LNCAP (cell line): ENCODE measurements around the gene GPI.

Experiments used
- TF ChIP-seq, protein P1 (sequence below): fragments of 450-650 bp; IDR thresholded peaks from 2 replicates; pipeline ENCODE4 v1.5.1; 2017; ENCODE audit warnings: mild to moderate bottlenecking

Gene GPI

GRCh38 chr19:34345947-34346351 lies 19.0 kb upstream of the GPI start:
- TF ChIP-seq, protein P1, sequence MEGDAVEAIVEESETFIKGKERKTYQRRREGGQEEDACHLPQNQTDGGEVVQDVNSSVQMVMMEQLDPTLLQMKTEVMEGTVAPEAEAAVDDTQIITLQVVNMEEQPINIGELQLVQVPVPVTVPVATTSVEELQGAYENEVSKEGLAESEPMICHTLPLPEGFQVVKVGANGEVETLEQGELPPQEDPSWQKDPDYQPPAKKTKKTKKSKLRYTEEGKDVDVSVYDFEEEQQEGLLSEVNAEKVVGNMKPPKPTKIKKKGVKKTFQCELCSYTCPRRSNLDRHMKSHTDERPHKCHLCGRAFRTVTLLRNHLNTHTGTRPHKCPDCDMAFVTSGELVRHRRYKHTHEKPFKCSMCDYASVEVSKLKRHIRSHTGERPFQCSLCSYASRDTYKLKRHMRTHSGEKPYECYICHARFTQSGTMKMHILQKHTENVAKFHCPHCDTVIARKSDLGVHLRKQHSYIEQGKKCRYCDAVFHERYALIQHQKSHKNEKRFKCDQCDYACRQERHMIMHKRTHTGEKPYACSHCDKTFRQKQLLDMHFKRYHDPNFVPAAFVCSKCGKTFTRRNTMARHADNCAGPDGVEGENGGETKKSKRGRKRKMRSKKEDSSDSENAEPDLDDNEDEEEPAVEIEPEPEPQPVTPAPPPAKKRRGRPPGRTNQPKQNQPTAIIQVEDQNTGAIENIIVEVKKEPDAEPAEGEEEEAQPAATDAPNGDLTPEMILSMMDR, result peak; percentile 94

- TF ChIP-seq, protein P1, result no peak
Measured at GRCh38 chr19:34347561-34348165, 17.3 kb upstream of the GPI start.

DNA sequence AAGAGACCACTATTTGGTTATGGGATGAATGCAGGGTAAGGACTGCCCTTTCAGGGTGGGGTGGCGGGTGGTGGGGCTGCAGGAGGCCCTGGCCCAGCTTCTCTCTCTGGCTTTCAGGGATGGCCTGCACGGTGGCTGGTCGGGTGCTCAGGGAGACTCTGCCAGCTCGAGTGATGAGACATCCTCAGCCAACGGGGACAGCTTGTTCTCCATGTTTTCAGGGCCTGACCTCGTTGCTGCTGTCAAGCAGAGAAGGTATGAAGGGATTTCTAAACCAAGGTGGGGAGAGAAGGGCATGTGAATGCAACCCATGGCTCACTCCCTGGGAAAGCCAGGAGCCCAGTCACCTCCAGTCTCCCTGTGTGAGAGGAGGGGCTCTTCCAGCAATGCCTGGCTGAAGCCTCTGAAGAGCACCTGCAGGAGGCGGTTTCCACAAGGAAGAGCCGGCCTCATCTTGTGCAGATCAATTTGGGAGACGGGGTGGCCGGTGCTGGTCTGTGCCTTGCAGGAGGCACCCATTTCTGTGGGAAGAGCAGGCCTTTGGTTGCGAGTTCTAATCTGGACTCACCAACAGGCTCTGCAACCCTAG lies 16.0 kb upstream of the GPI start:
- TF ChIP-seq, protein P1, result no peak

DNA sequence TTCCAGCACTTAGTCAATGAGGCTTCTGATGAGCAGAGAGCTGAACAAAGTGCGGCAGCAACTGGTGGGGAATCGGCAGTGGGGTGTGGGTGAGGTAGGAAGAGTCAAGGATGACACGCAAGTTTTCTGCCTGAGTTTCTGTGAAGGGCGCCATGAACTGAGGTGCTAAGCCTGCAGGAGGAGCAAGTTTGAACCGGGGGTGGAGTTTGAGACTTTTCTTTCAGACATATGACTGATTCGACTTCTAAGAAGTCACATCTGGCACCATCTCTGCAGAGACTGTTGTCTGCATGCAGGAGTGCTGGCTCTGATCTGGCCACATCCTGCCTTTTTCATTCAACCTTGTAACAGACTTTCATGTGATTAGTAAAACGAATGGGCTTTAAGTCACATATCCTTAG lies 14.8 kb upstream of the GPI start:
- TF ChIP-seq, protein P1, result no peak

DNA sequence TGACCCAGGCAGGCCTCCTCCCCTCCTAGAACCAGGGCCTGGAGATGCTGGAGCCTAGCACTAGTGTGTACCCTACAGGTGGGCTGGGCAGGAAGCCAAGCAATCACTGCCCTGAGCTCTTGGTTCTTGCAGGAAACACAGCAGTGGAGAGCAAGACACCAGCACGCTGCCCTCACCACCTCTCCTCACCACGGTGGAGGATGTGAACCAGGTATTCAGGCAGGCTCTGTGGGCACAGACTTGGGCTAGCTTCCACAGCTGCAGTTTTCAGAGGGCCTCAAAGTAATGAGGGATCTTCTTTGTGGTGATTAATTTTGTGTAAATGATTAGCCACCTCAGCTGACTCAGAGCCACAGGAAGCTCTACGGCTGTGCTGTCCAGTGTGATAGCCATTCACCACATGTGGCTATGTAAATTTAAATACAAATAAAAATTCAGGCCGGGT lies 13.6 kb upstream of the GPI start:
- TF ChIP-seq, protein P1, result no peak

- TF ChIP-seq, protein P1, result no peak
Measured at GRCh38 chr19:34353546-34353945, 11.4 kb upstream of the GPI start.

GRCh38 chr19:34355201-34355600 lies 9.8 kb upstream of the GPI start:
- TF ChIP-seq, protein P1, result no peak

DNA sequence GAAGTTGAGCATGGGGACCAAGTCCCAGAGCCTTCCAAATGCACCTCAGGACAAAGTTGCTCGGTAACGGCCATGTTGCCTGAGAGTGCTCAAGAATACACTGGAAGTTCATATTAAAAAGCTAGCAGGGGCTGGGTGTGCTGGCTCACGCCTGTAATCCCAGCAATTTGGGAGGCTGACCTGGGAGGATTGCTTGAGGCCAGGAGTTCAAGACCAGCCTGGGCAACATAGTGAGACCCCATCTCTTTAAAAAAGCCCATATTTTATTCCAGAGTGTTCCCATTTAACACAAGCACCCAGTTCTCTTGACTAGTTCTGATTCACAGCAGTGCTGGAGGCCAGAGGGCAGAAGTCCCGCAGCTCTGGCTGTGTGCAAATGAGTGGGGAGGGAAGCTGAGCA lies 8.1 kb upstream of the GPI start:
- TF ChIP-seq, protein P1, result no peak
